Astrocyte (in vitro differentiated cells and primary cell): ENCODE data around the gene ASGR1.

Experiments
- EZH2 ChIP-seq: IDR thresholded peaks from 2 replicates; pipeline ENCODE4 v1.6.1; 2012; ENCODE audit warnings: mild to moderate bottlenecking, low read length, inconsistent platforms; ENCODE audit not compliant: insufficient read depth
- TF ChIP-seq, protein P1 (sequence below): IDR thresholded peaks from 2 replicates; pipeline ENCODE4 v1.5.1; 2011; ENCODE audit warnings: low read depth, mild to moderate bottlenecking, inconsistent platforms, low read length, moderate library complexity; ENCODE audit not compliant: insufficient read depth

DNA sequence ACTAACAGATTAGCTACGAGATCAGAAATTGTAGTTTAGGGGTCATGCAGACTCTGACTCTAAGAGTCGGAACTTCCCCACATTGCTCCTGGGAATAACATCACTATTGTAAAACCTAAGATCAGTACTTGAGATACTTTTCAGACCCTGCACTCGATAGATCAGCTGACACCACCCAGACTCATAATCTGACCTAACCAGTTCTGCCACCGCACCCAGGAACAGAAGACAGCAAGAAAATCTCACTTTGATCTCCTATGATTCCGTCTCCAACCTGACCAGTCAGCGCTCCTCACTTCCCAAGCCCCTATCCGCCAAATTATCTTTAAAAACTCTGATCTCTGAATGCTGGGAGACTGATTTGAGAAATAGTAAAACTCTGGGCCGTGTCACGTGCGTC is 37.3 kb downstream of the ASGR1 start:
- TF ChIP-seq, protein P1, sequence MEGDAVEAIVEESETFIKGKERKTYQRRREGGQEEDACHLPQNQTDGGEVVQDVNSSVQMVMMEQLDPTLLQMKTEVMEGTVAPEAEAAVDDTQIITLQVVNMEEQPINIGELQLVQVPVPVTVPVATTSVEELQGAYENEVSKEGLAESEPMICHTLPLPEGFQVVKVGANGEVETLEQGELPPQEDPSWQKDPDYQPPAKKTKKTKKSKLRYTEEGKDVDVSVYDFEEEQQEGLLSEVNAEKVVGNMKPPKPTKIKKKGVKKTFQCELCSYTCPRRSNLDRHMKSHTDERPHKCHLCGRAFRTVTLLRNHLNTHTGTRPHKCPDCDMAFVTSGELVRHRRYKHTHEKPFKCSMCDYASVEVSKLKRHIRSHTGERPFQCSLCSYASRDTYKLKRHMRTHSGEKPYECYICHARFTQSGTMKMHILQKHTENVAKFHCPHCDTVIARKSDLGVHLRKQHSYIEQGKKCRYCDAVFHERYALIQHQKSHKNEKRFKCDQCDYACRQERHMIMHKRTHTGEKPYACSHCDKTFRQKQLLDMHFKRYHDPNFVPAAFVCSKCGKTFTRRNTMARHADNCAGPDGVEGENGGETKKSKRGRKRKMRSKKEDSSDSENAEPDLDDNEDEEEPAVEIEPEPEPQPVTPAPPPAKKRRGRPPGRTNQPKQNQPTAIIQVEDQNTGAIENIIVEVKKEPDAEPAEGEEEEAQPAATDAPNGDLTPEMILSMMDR, result no peak
- TF ChIP-seq EZH2, result no peak
